WTC11 (cell line): Measurements from ENCODE around the gene PLXNA1.

Source experiments
- ATF6 ChIP-seq: sonication (generic); formaldehyde crosslinking; IDR thresholded peaks from 2 replicates; pipeline ENCODE4 v1.8.1; 2023; ENCODE audit warnings: mild to moderate bottlenecking, missing genetic modification reagents
- JUN ChIP-seq: sonication (generic); formaldehyde crosslinking; IDR thresholded peaks from 2 replicates; pipeline ENCODE4 v1.8.0; 2023; ENCODE audit warnings: mild to moderate bottlenecking, missing genetic modification reagents
- TEAD4 ChIP-seq: sonication (generic); formaldehyde crosslinking; IDR thresholded peaks from 2 replicates; pipeline ENCODE4 v1.8.0; 2022; ENCODE audit warnings: mild to moderate bottlenecking, missing genetic modification reagents
- ZNF121 ChIP-seq: sonication (generic); formaldehyde crosslinking; IDR thresholded peaks from 2 replicates; pipeline ENCODE4 v1.8.0; 2023; ENCODE audit warnings: missing genetic modification reagents
- TF ChIP-seq, protein P1 (sequence below): fragments of 200-600 bp; IDR thresholded peaks from 2 replicates; pipeline ENCODE4 v1.8.0; 2022; ENCODE audit warnings: antibody characterized with exemption
- TF ChIP-seq, protein P2 (sequence below): sonication (generic); formaldehyde crosslinking; IDR thresholded peaks from 2 replicates; pipeline ENCODE4 v1.8.0; 2023; ENCODE audit warnings: missing genetic modification reagents, mild to moderate bottlenecking, borderline replicate concordance

- TF ChIP-seq, protein P1, sequence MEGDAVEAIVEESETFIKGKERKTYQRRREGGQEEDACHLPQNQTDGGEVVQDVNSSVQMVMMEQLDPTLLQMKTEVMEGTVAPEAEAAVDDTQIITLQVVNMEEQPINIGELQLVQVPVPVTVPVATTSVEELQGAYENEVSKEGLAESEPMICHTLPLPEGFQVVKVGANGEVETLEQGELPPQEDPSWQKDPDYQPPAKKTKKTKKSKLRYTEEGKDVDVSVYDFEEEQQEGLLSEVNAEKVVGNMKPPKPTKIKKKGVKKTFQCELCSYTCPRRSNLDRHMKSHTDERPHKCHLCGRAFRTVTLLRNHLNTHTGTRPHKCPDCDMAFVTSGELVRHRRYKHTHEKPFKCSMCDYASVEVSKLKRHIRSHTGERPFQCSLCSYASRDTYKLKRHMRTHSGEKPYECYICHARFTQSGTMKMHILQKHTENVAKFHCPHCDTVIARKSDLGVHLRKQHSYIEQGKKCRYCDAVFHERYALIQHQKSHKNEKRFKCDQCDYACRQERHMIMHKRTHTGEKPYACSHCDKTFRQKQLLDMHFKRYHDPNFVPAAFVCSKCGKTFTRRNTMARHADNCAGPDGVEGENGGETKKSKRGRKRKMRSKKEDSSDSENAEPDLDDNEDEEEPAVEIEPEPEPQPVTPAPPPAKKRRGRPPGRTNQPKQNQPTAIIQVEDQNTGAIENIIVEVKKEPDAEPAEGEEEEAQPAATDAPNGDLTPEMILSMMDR, result no peak
- no peak for TF ChIP-seq JUN (CRISPR knock-in tag)
- no peak for TF ChIP-seq TEAD4 (CRISPR knock-in tag)
- TF ChIP-seq ZNF121 (CRISPR knock-in tag), result no peak
- no peak for TF ChIP-seq ATF6 (CRISPR knock-in tag)
- TF ChIP-seq, protein P2, sequence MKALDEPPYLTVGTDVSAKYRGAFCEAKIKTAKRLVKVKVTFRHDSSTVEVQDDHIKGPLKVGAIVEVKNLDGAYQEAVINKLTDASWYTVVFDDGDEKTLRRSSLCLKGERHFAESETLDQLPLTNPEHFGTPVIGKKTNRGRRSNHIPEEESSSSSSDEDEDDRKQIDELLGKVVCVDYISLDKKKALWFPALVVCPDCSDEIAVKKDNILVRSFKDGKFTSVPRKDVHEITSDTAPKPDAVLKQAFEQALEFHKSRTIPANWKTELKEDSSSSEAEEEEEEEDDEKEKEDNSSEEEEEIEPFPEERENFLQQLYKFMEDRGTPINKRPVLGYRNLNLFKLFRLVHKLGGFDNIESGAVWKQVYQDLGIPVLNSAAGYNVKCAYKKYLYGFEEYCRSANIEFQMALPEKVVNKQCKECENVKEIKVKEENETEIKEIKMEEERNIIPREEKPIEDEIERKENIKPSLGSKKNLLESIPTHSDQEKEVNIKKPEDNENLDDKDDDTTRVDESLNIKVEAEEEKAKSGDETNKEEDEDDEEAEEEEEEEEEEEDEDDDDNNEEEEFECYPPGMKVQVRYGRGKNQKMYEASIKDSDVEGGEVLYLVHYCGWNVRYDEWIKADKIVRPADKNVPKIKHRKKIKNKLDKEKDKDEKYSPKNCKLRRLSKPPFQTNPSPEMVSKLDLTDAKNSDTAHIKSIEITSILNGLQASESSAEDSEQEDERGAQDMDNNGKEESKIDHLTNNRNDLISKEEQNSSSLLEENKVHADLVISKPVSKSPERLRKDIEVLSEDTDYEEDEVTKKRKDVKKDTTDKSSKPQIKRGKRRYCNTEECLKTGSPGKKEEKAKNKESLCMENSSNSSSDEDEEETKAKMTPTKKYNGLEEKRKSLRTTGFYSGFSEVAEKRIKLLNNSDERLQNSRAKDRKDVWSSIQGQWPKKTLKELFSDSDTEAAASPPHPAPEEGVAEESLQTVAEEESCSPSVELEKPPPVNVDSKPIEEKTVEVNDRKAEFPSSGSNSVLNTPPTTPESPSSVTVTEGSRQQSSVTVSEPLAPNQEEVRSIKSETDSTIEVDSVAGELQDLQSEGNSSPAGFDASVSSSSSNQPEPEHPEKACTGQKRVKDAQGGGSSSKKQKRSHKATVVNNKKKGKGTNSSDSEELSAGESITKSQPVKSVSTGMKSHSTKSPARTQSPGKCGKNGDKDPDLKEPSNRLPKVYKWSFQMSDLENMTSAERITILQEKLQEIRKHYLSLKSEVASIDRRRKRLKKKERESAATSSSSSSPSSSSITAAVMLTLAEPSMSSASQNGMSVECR (CRISPR knock-in tag), result no peak
Measured at GRCh38 chr3:126934031-126934531, 48.8 kb upstream of the PLXNA1 start.
